ES-I3 (cell line): ENCODE data around the gene ZNF516.

Experiments used
- H3K36me3 ChIP-seq: 2 replicates; pipeline ENCODE4 v1.6.1; 2013; ENCODE audit warnings: mild to moderate bottlenecking, low read length, control low read depth, moderate library complexity; ENCODE audit not compliant: insufficient read depth
- H3K4me1 ChIP-seq: 2 replicates; pipeline ENCODE4 v1.6.1; 2013; ENCODE audit warnings: mild to moderate bottlenecking, control low read depth, low read length; ENCODE audit not compliant: insufficient read depth
- H3K9ac ChIP-seq: 2 replicates; pipeline ENCODE4 v1.6.1; 2013; ENCODE audit warnings: low read depth, mild to moderate bottlenecking, low read length, moderate library complexity
- H3K9me3 ChIP-seq: 2 replicates; pipeline ENCODE4 v1.6.1; 2013; ENCODE audit warnings: mild to moderate bottlenecking, low read length, moderate library complexity; ENCODE audit not compliant: control insufficient read depth, insufficient read depth

ZNF516 gene

GRCh38 chr18:76328140-76328539 is 166.9 kb downstream of the ZNF516 start:
- Histone ChIP-seq H3K36me3 (no peaks in the 10 kb centered on the region), H3K9me3 (peaks cover 6% of the 10 kb centered on the region), H3K9ac (no peak overlapping the region), H3K4me1 (peaks cover 2% of the 10 kb centered on the region; the same call in 1 of the 2 replicates)

GRCh38 chr18:76323891-76324290 is 171.2 kb downstream of the ZNF516 start:
- no peaks in the 10 kb centered on the region for H3K9me3 ChIP-seq
- peaks cover 2% of the 10 kb centered on the region for H3K4me1 ChIP-seq
- no peaks in the 10 kb centered on the region for H3K36me3 ChIP-seq
- H3K9ac ChIP-seq: no peak overlapping the region

- Histone ChIP-seq H3K36me3 (no peaks in the 10 kb centered on the region), H3K9me3 (no peaks in the 10 kb centered on the region), H3K9ac (no peak overlapping the region)
Measured at GRCh38 chr18:76322686-76323085, 172.4 kb downstream of the ZNF516 start.

GRCh38 chr18:76319366-76319765 is 175.7 kb downstream of the ZNF516 start:
- Histone ChIP-seq H3K36me3 (no peaks in the 10 kb centered on the region), H3K9me3 (no peaks in the 10 kb centered on the region), H3K9ac (no peak overlapping the region), H3K4me1 (peaks cover 6% of the 10 kb centered on the region)

More at GRCh38 chr18:76322686-76323085, 172.4 kb downstream of the ZNF516 start:
- H3K4me1 ChIP-seq: peaks cover 2% of the 10 kb centered on the region

- Histone ChIP-seq H3K9me3 (no peaks in the 10 kb centered on the region), H3K4me1 (peaks cover 7% of the 10 kb centered on the region; the same call in 1 of the 2 replicates), H3K36me3 (no peaks in the 10 kb centered on the region)
Measured at GRCh38 chr18:76318607-76319006, 176.4 kb downstream of the ZNF516 start.

GRCh38 chr18:76317136-76317535 is 177.9 kb downstream of the ZNF516 start:
- Histone ChIP-seq H3K9me3 (no peaks in the 10 kb centered on the region), H3K4me1 (peaks cover 7% of the 10 kb centered on the region; the same call in 1 of the 2 replicates), H3K9ac (no peak overlapping the region), H3K36me3 (no peaks in the 10 kb centered on the region)

More at GRCh38 chr18:76318607-76319006, 176.4 kb downstream of the ZNF516 start:
- H3K9ac ChIP-seq: no peak overlapping the region

GRCh38 chr18:76315722-76316230 is 179.3 kb downstream of the ZNF516 start:
- Histone ChIP-seq H3K9ac (no peak overlapping the region), H3K36me3 (no peaks in the 10 kb centered on the region)

GRCh38 chr18:76314496-76314895 is 180.5 kb downstream of the ZNF516 start:
- no peak overlapping the region for H3K9ac ChIP-seq
- H3K36me3 ChIP-seq: no peaks in the 10 kb centered on the region
- peaks cover 7% of the 10 kb centered on the region; the same call in 1 of the 2 replicates for H3K4me1 ChIP-seq
- H3K9me3 ChIP-seq: no peaks in the 10 kb centered on the region

More at GRCh38 chr18:76315722-76316230, 179.3 kb downstream of the ZNF516 start:
- no peaks in the 10 kb centered on the region for H3K9me3 ChIP-seq
- peaks cover 7% of the 10 kb centered on the region; the same call in 1 of the 2 replicates for H3K4me1 ChIP-seq

- H3K9me3 ChIP-seq: no peaks in the 10 kb centered on the region
Measured at GRCh38 chr18:76314015-76314414, 181.0 kb downstream of the ZNF516 start.

More at GRCh38 chr18:76314015-76314414, 181.0 kb downstream of the ZNF516 start:
- peaks cover 7% of the 10 kb centered on the region; the same call in 1 of the 2 replicates for H3K4me1 ChIP-seq
- H3K9ac ChIP-seq: no peak overlapping the region
- H3K36me3 ChIP-seq: no peaks in the 10 kb centered on the region
